Aorta (tissue), 5 donors: ENCODE results near the gene SATB1. TPM values are rescaled to one million over a fixed set of nuclear protein-coding genes. Genes with fewer than 3 reads are reported as not detected.
A peak's percentile ranks its signal among the peaks of the same experiment; 100 is the strongest.
"Not testable (repeated sequence)": the region's sequence is repeated elsewhere in the genome, so short reads cannot be mapped to it uniquely, and the experiment has no call there.

Source experiments
- ATAC-seq: fragments of 200-7000 bp; cut with Tn5 transposase; one replicate; pipeline ENCODE4 v1.9.1; 2022; ENCODE audit warnings: moderate library complexity; ENCODE audit not compliant: low FRiP score
- DNase-seq, 2 donors: peaks; one replicate each; pipeline ENCODE4 v3.0.0-alpha.2; 2020
- H3K27ac ChIP-seq, 2 donors: one replicate each; pipeline ENCODE4 v1.5.1; 2013; ENCODE audit warnings: low read length in 2 of 2, mild to moderate bottlenecking in 2 of 2, moderate library complexity in 2 of 2, control low read depth in 1 of 2, inconsistent platforms in 1 of 2, low read depth in 1 of 2
- H3K27me3 ChIP-seq, 2 donors: one replicate each; pipeline ENCODE4 v1.6.1; 2013; ENCODE audit warnings: control low read depth in 1 of 2, low read length in 1 of 2, mild to moderate bottlenecking in 1 of 2, moderate library complexity in 1 of 2; ENCODE audit not compliant: insufficient read depth in 2 of 2, control insufficient read depth in 1 of 2
- H3K36me3 ChIP-seq, 2 donors: one replicate each; pipeline ENCODE4 v1.6.1; 2013; ENCODE audit warnings: control low read depth in 1 of 2, low read length in 1 of 2, mild to moderate bottlenecking in 1 of 2; ENCODE audit not compliant: insufficient read depth in 2 of 2, control insufficient read depth in 1 of 2
- H3K4me1 ChIP-seq, 2 donors: one replicate each; pipeline ENCODE4 v1.6.1; 2013; ENCODE audit warnings: low read length in 2 of 2, control low read depth in 1 of 2, mild to moderate bottlenecking in 1 of 2, moderate library complexity in 1 of 2; ENCODE audit not compliant: insufficient read depth in 2 of 2, control insufficient read depth in 1 of 2
- H3K4me3 ChIP-seq, 2 donors: one replicate each; pipeline ENCODE4 v1.5.1; 2013; ENCODE audit warnings: low read length in 2 of 2, control low read depth in 1 of 2, mild to moderate bottlenecking in 1 of 2
- H3K9me3 ChIP-seq: one replicate; pipeline ENCODE4 v1.6.1; 2013; ENCODE audit warnings: mild to moderate bottlenecking, low read length; ENCODE audit not compliant: control insufficient read depth
- WGBS, 2 donors: extraction: QIAGEN DNeasy Blood & Tissue Kit; methylation state at CpG; one replicate each; pipeline ENCODE4 v1.1.7; 2013; 5-methylcytosine and 5-hydroxymethylcytosine counted together
- intact Hi-C, 2 donors: fragments of 100-400 bp; cut with DNase I; formaldehyde crosslinking; loops; one replicate each; pipeline versions ENCODE4 v1.14.2 to v1.15.0; 2022
- long read RNA-seq, 2 donors: library from polyadenylated mRNA; unstranded; transcript quantifications; one replicate each; pipeline ENCODE4 v2.0.0, GENCODE V29; 2020 to 2021
- polyA plus RNA-seq, 2 donors: library from polyadenylated mRNA; stranded (reverse); fragments of 200-250 nt; gene quantifications; one replicate each; pipeline ENCODE4 v1.2.3, GENCODE V29; 2013
- total RNA-seq, 2 donors: library from RNA; stranded (reverse); fragmentation: NEBNext Ultra II Directional; extraction: Animal tissue kit (Norgen Biotek cat#: 25700); gene quantifications; one replicate each; pipeline ENCODE4 v1.2.1, GENCODE V29; 2021
- donor health status: healthy with polysubstance abuse.
- donor health status: Bipolar disorder and iron deficiency.
- donor health status: DM: no; HTN: no; CAD: no.
- donor health status: DM: no; HTN: no; CAD: no.
- donor health status: DM: yes; HTN: yes; CAD: no.

Gene SATB1
- total RNA-seq, result 10 to 100 TPM; 37.2 to 41.1 TPM
- 10 to 100 TPM; 10.8 to 17.0 TPM for polyA plus RNA-seq
- long read RNA-seq, donor 1, full-length matches to known transcripts, result 8 of 30 reads
- long read RNA-seq, donor 1, partial matches to known transcripts, result 17 of 30 reads
- long read RNA-seq, donor 1, other reads (novel, unspliced or antisense), result 5 of 30 reads
- long read RNA-seq, donor 2, full-length matches to known transcripts, result 7 of 14 reads
- long read RNA-seq, donor 2, partial matches to known transcripts, result 3 of 14 reads
- long read RNA-seq, donor 2, other reads (novel, unspliced or antisense), result 4 of 14 reads

DNA sequence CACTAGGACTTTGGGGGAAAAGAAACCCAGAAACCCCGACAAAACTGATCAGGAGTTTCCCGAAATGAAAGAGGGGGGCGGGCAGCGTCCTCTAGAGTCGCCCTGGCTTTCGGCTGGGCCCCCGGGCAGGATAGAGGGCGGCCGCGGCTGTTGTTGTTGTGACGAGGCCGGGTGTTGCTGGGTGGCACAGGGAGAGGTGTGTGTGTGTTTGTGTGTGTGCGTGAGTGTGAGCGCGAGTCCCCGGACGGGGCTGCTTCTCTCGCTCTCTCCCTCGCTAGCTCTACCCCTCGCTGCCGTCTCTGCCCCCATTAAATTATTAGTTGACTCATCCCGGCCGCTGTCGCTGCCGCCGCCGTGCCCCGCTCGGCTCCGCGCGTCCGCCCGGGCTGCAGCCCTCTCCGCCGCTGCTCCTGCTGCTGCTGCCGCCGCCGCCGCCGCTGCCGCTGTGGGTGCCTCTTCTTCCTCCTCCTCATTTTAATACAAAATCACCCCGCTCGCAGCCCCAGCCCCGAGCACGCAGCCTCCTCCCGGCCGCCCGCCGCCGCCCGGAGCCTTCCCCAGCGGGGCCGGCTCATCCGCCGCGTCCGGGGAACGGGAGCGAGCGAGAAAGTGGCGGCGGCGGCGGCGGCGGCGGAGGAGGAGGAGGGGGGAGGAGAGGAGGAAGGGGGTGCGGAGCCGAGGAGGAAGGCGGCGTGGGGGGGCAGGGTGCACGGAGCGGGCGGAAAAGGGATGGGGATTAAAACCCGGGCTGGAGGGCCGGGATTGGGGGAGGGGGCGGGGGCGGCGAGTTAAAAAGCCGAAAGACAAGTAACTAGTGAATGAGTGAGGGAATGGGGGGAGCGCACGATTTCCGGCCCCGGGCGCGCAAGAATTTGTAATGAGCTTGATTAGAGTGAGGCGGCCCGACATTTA, at the start of gene SATB1:
SATB1 (minus strand) TSS at position 611 of the 912 bp plus-strand sequence. CDS start 4,372 bp downstream, outside the sequence.
- H3K36me3 ChIP-seq, result no peaks in the 10 kb centered on the region
- ATAC-seq (peak; percentile 86), DNase-seq (peak; percentile 90 to 96)
- intact Hi-C loops, result loop anchor here in 1 of 2 donors (2.0 kb wide), 1 partner anchor 20 kb away; no protein-coding TSS in a partner anchor
- peaks cover 0 to 2% of the 10 kb centered on the region in 2 donors for H3K4me1 ChIP-seq
- 0 to 1% methylated on average over 67 to 89 of the region's 89 CpGs for WGBS, 2 donors
- no peaks in the 10 kb centered on the region for H3K27me3 ChIP-seq
- peak within 1 kb of the TSS; percentile 94 for H3K4me3 ChIP-seq
- no peaks in the 10 kb centered on the region for H3K9me3 ChIP-seq
- peak within 1 kb of the TSS in 1 of 2 donors; percentile 69 for H3K27ac ChIP-seq

DNA sequence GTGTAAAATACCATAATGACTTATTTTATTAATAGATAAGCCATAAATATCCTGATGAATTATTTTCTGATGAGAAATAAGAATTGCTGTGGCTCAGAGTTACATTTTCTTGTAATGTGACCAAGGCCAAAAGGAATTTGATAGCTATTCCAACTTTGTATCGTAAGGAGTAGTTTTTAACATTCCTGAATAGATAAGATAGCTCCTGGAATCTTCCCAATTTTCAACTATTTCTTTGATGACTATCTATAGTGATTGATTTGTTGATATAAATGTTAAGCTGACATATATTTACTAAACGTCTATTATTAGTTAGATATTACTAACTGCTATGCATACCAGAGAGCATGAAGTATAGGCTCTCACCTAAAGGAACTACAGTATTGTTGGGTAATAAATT, 49.1 kb upstream of the SATB1 start:
- DNase-seq, result no peak
- Histone ChIP-seq H3K27me3 (no peaks in the 10 kb centered on the region), H3K36me3 (no peaks in the 10 kb centered on the region), H3K27ac (no peak overlapping the region), H3K9me3 (no peaks in the 10 kb centered on the region), H3K4me3 (no peak overlapping the region), H3K4me1 (no peaks in the 10 kb centered on the region)
- WGBS, 2 donors, result 8 to 16% methylated on average over 2 of the region's 2 CpGs
- no peak for ATAC-seq
- intact Hi-C loops, result no loop called here

DNA sequence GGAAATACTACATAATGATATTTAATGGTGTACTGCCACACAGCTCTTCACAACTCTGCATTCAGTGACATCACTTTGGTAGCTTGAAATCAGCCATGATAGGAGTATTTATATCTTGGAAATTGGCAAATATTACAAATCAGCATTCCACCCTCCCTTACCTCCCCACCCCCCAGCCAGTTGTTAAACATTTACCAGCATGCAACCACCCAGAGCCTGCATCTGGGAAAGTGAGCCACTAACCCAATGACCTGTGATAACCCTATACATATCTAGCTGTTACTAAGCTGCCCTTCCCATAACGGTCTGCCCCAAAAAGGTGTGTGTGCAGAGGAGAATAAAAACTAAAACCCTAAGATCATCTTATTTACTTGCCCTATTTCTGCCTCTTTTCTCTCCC, 44.6 kb upstream of the SATB1 start:
- H3K27ac ChIP-seq, result no peak overlapping the region
- H3K9me3 ChIP-seq, result peaks cover 2% of the 10 kb centered on the region
- WGBS, 2 donors, result 11 to 39% methylated on average over 1 of the region's 1 CpG
- H3K4me3 ChIP-seq, result no peak overlapping the region
- no peaks in the 10 kb centered on the region for H3K4me1 ChIP-seq
- no peaks in the 10 kb centered on the region for H3K27me3 ChIP-seq
- H3K36me3 ChIP-seq, result no peaks in the 10 kb centered on the region
- ATAC-seq (no peak), DNase-seq (no peak)
- intact Hi-C loops, result no loop called here

DNA sequence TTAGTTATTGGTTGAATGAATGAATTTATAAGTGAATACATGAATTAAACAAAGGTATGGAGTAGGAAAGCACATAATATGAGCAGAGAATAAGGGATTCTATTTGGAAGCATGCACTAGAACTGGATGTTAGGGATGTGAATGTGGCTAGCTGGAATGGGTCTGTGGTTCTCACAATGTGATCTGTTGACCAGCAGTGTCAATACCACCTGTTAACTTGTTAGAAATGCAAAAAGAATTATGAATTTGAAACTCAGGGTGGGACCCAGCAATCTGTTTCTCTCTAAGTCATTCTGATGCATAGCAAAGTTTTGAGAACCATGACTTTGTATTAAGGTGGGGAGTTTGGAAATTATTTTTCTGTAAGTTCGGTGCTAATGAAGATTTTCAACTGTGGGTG, 41.0 kb upstream of the SATB1 start:
- 90 to 93% methylated on average over 1 of the region's 1 CpG for WGBS, 2 donors
- ATAC-seq, result no peak
- no peak overlapping the region for H3K27ac ChIP-seq
- intact Hi-C loops, result no loop called here
- peaks cover 2% of the 10 kb centered on the region for H3K9me3 ChIP-seq
- H3K4me3 ChIP-seq, result no peak overlapping the region
- no peaks in the 10 kb centered on the region for H3K36me3 ChIP-seq
- H3K27me3 ChIP-seq, result no peaks in the 10 kb centered on the region
- DNase-seq, result no peak
- no peaks in the 10 kb centered on the region for H3K4me1 ChIP-seq

DNA sequence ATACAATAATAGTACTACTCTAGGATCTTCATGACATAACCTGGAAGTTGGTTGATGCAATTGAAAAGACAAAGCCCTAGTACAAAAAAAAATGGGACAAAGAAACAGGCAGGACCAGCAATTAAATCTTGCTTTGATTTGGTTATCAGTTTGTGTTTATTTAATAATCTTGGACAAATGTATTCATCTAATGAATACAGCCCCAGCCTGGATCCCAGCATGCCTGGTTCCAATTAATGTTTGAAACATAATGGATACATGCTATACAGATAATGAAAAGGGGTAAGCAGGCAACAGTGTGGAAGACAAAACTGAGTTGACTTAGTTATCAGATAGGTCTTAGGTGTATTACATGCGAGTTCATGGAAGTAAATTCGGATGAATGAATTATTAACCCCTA, 29.6 kb upstream of the SATB1 start:
- no peaks in the 10 kb centered on the region for H3K9me3 ChIP-seq
- intact Hi-C loops, result no loop called here
- no peak overlapping the region for H3K4me3 ChIP-seq
- no peak overlapping the region for H3K27ac ChIP-seq
- DNase-seq (no peak), ATAC-seq (no peak)
- WGBS, 2 donors, result 86% methylated on average over 2 of the region's 2 CpGs
- H3K4me1 ChIP-seq, result no peaks in the 10 kb centered on the region
- H3K27me3 ChIP-seq, result no peaks in the 10 kb centered on the region
- no peaks in the 10 kb centered on the region for H3K36me3 ChIP-seq

DNA sequence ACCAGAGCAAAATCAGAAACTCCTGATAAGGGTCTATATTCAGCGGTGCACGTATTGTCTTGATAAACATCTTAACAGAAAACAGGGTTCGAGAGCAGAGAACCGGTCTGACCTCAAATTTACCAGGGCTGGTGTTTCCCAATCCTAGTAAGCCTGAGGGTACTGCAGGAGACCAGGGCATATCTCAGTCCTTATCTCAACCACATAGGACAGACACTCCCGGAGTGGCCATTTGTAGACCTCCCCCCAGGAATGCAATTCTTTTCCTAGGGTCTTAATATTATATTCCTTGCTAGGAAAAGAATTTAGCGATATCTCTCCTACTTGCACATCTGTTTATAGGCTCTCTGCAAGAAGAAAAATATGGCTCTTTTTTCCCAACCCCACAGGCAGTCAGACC, 24.5 kb upstream of the SATB1 start:
- H3K4me3 ChIP-seq, H3K27me3 ChIP-seq, DNase-seq, H3K4me1 ChIP-seq, H3K27ac ChIP-seq, ATAC-seq, H3K9me3 ChIP-seq, H3K36me3 ChIP-seq, intact Hi-C loops: not testable (repeated sequence)
- 92 to 95% methylated on average over 6 of the region's 6 CpGs for WGBS, 2 donors

DNA sequence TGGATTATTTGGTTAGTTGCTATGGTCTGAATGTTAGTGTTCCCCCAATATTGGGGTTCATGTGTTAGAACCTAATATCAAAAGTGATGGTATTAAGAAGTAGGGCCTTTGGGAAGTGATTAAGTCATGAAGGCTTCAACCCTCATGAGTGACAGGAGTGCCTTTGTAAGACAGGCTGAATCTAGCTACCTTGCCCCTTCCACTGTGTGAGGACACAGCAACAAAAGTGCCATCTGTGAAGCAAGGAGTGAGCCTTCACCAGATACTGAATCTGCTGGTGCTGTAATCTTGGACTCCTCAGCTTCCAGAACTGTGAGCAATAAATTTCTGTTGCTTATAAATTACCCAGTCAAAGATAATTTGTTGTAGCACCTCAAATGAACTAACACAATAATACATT, 22.6 kb upstream of the SATB1 start:
- no peaks in the 10 kb centered on the region for H3K4me1 ChIP-seq
- no peak for ATAC-seq
- H3K27ac ChIP-seq, result no peak overlapping the region
- H3K36me3 ChIP-seq, result no peaks in the 10 kb centered on the region
- intact Hi-C loops, result no loop called here
- no peak for DNase-seq
- H3K9me3 ChIP-seq, result peaks cover 2% of the 10 kb centered on the region
- H3K4me3 ChIP-seq, result no peak overlapping the region
- peaks cover 0 to 1% of the 10 kb centered on the region in 2 donors for H3K27me3 ChIP-seq

DNA sequence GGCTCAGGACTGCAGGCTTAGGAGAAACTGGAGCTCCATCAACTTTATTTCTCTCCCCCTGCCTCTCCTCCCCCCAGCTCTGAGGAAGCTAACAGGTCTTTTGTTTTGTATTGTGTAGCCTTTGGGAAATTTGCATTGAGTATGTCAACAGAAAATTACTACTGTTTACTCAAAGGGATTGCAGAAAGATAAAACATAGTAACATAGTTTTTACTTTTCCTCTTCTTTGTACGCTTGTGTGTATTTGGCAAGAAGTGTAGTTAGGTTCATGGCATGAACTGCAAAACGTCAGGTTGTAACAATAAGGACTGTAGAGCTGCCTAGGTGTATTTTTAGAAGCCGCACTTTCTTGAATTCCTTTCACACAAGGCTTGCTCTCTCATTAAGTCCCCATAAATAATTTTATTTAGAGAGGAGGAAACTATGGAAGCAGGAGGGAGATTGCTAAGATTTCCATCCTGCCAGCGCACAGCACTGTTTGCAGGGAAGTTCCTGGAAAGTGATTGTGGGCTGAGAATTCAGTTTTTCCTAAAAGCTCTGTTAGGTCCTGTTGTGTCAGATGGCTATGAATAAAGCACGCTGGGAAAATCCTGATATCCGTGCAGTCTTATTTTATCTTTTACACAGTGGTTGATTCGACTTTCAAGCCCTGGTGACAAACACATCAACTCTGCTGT, 21.1 kb upstream of the SATB1 start:
- no peak for ATAC-seq
- Histone ChIP-seq H3K27ac (no peak overlapping the region), H3K36me3 (no peaks in the 10 kb centered on the region), H3K4me3 (no peak overlapping the region), H3K4me1 (no peaks in the 10 kb centered on the region), H3K9me3 (peaks cover 2% of the 10 kb centered on the region), H3K27me3 (peaks cover 0 to 1% of the 10 kb centered on the region in 2 donors)
- DNase-seq, result no peak
- 10% methylated on average over 7 of the region's 7 CpGs for WGBS, 2 donors
- intact Hi-C loops, result no loop called here
